Panc1 (cell line): ENCODE results near the gene CRTC1. TPM values are rescaled to one million over a fixed set of nuclear protein-coding genes. Genes with fewer than 3 reads are reported as not detected.

Source experiments
- ATAC-seq: fragments of 200-7000 bp; cut with Tn5 transposase; 2 replicates; pipeline ENCODE4 v1.9.1; 2020; ENCODE audit warnings: mild to moderate bottlenecking, moderate library complexity
- BruUV-seq: library from RNA; stranded (reverse); fragments of 400-500 nt; replicated peaks from 2 replicates; lab custom pipeline; 2021; lab: Mats Ljungman, UMichigan
- CTCF ChIA-PET: fragments of 300-600 bp; sonication (Branson Sonifier 250); formaldehyde crosslinking; loops from one replicate; lab custom pipeline; 2022; ENCODE audit warnings: antibody characterized with exemption; lab: Charles Lee
- POLR2A ChIA-PET: fragments of 300-600 bp; sonication (Branson Sonifier 250); formaldehyde crosslinking; loops from one replicate; lab custom pipeline; 2022; ENCODE audit warnings: antibody characterized with exemption; lab: Charles Lee
- DNase-seq: peaks from one replicate; pipeline ENCODE4 v3.0.0-alpha.2; 2010; ENCODE audit warnings: low read depth, low spot score
- H3K27ac ChIP-seq: 2 replicates; pipeline ENCODE4 v1.5.1; 2011; ENCODE audit warnings: mild to moderate bottlenecking, low read length, inconsistent platforms
- H3K27me3 ChIP-seq: fragments of 200-500 bp; sonication (Bioruptor generic); 2 replicates; pipeline ENCODE4 v1.6.0; 2014; ENCODE audit warnings: low read length, inconsistent platforms; ENCODE audit not compliant: control insufficient read depth, insufficient read depth
- H3K36me3 ChIP-seq: fragments of 200-500 bp; sonication (Bioruptor generic); 2 replicates; pipeline ENCODE4 v1.5.1; 2014; ENCODE audit warnings: inconsistent platforms, mild to moderate bottlenecking, low read length, moderate library complexity; ENCODE audit not compliant: control insufficient read depth, insufficient read depth
- H3K4me1 ChIP-seq: 2 replicates; pipeline ENCODE4 v1.5.1; 2011; ENCODE audit warnings: inconsistent platforms, mild to moderate bottlenecking, low read length, moderate library complexity; ENCODE audit not compliant: control insufficient read depth, insufficient read depth
- H3K4me3 ChIP-seq, 2 experiments: 2 replicates each; pipeline ENCODE4 v1.5.1; 2011 to 2012; ENCODE audit warnings: low read depth in 2 of 2, low read length in 2 of 2, mild to moderate bottlenecking in 2 of 2, inconsistent platforms in 1 of 2, moderate library complexity in 1 of 2
- H3K9me3 ChIP-seq: fragments of 200-500 bp; sonication (Bioruptor generic); 2 replicates; pipeline ENCODE4 v1.5.1; 2014; ENCODE audit warnings: low read depth, mild to moderate bottlenecking, inconsistent platforms, low read length, moderate library complexity; ENCODE audit not compliant: control insufficient read depth, insufficient read depth
- CTCF ChIP-seq: fragments of 450-650 bp; IDR thresholded peaks from 2 replicates; pipeline ENCODE4 v1.5.1; 2017; ENCODE audit warnings: mild to moderate bottlenecking
- POLR2AphosphoS5 ChIP-seq: IDR thresholded peaks from 2 replicates; pipeline ENCODE4 v1.6.1; 2012; ENCODE audit warnings: mild to moderate bottlenecking, low read depth, low read length, moderate library complexity
- REST ChIP-seq, 2 experiments: IDR thresholded peaks; 2 replicates each; pipeline ENCODE4 v1.6.1; 2011 to 2012; ENCODE audit warnings: low read depth in 2 of 2, control low read depth in 1 of 2, low read length in 1 of 2, mild to moderate bottlenecking in 1 of 2, moderate library complexity in 1 of 2; ENCODE audit not compliant: insufficient read depth in 1 of 2
- SIN3A ChIP-seq: IDR thresholded peaks from 2 replicates; pipeline ENCODE4 v1.6.1; 2012; ENCODE audit warnings: low read depth, mild to moderate bottlenecking, low read length, moderate library complexity, borderline replicate concordance; ENCODE audit not compliant: insufficient read depth
- TCF7L2 ChIP-seq: IDR thresholded peaks from 2 replicates; pipeline ENCODE4 v1.6.1; 2011; ENCODE audit warnings: mild to moderate bottlenecking, low read depth, low read length, inconsistent platforms
- in situ Hi-C: cut with HindIII; loops from 2 replicates; pipeline ENCODE4 v1.10.0; 2016; ENCODE audit warnings: low sequenced_read_pairs, low pct_unique_long_range_greater_than_20kb
- intact Hi-C: fragments of 100-400 bp; cut with micrococcal nuclease; formaldehyde crosslinking; loops from one replicate; pipeline ENCODE4 v1.10.0; 2022; ENCODE audit not compliant: unreplicated experiment
- total RNA-seq: library from RNA; stranded (reverse); gene quantifications from one replicate; pipeline ENCODE4 v1.2.1, GENCODE V29; 2021; ENCODE audit not compliant: unreplicated experiment

Gene CRTC1
- total RNA-seq, 1 experiment from 2014 or later = 18.2 TPM

- no peak for TF ChIP-seq POLR2AphosphoS5
- no peak for TF ChIP-seq TCF7L2
- TF ChIP-seq SIN3A = no peak
- no peak for TF ChIP-seq REST (IDR thresholded peaks at IDR 0.05; ENCODE audit: insufficient read depth in 1 of 2, low read depth in 2 of 2, low read length in 1 of 2)
- TF ChIP-seq CTCF = no peak
- in situ Hi-C loops (no loop called here), intact Hi-C loops (no loop called here)
- Histone ChIP-seq H3K4me3 (no peak overlapping the region), H3K27ac (no peak overlapping the region), H3K9me3 (no peaks in the 10 kb centered on the region), H3K27me3 (no peaks in the 10 kb centered on the region), H3K36me3 (no peaks in the 10 kb centered on the region), H3K4me1 (peaks cover 7% of the 10 kb centered on the region; the same call in 1 of the 2 replicates)
- ChIA-PET POLR2A (no interaction called here), CTCF (no interaction called here)
- DNase-seq (no peak), ATAC-seq (no peak)
- no TSS peak for BruUV-seq
Measured at GRCh38 chr19:18660939-18661670, 22.4 kb upstream of the CRTC1 start.

- H3K27ac ChIP-seq = no peak overlapping the region
- intact Hi-C loops = no loop called here
- no peaks in the 10 kb centered on the region for H3K36me3 ChIP-seq
- no TSS peak for BruUV-seq
- no peaks in the 10 kb centered on the region for H3K9me3 ChIP-seq
- H3K4me1 ChIP-seq = peaks cover 4% of the 10 kb centered on the region; the same call in 1 of the 2 replicates
- TF ChIP-seq CTCF (no peak), TCF7L2 (no peak), SIN3A (no peak), REST (IDR thresholded peaks at IDR 0.05; ENCODE audit: insufficient read depth in 1 of 2, low read depth in 2 of 2, low read length in 1 of 2) (no peak), POLR2AphosphoS5 (no peak)
- ChIA-PET CTCF (no interaction called here), POLR2A (no interaction called here)
- no peak for DNase-seq
- no peak for ATAC-seq
- no peak overlapping the region for H3K4me3 ChIP-seq
- in situ Hi-C loops = no loop called here
- no peaks in the 10 kb centered on the region for H3K27me3 ChIP-seq
Measured at GRCh38 chr19:18662972-18663732, 20.3 kb upstream of the CRTC1 start.
